Mesendoderm (in vitro differentiated cells): ENCODE results near the gene SETD3.

ENCODE experiments used
- DNase-seq: peaks from one replicate; pipeline ENCODE4 v3.0.0; 2013
- H2AK5ac ChIP-seq: 2 replicates; pipeline ENCODE4 v1.6.1; 2013; ENCODE audit warnings: low read length, inconsistent platforms
- H2BK120ac ChIP-seq: 2 replicates; pipeline ENCODE4 v1.6.1; 2013; ENCODE audit warnings: low read depth, mild to moderate bottlenecking, low read length, moderate library complexity, mixed read lengths
- H2BK15ac ChIP-seq: replicated peaks from 2 replicates; pipeline ENCODE4 v1.6.1; 2013; ENCODE audit warnings: low read depth, mild to moderate bottlenecking, moderate library complexity
- H2BK5ac ChIP-seq: 2 replicates; pipeline ENCODE4 v1.6.1; 2013; ENCODE audit warnings: low read length, inconsistent platforms
- H3K18ac ChIP-seq: 2 replicates; pipeline ENCODE4 v1.6.1; 2013; ENCODE audit warnings: mild to moderate bottlenecking, low read length, mixed read lengths
- H3K23ac ChIP-seq: one replicate; pipeline ENCODE4 v1.6.1; 2013; ENCODE audit warnings: low read length
- H3K27ac ChIP-seq: 2 replicates; pipeline ENCODE4 v1.5.1; 2013; ENCODE audit warnings: low read depth, mild to moderate bottlenecking, inconsistent platforms, low read length, moderate library complexity
- H3K27me3 ChIP-seq: 2 replicates; pipeline ENCODE4 v1.6.1; 2013; ENCODE audit warnings: low read length, control low read depth, mild to moderate bottlenecking, inconsistent platforms; ENCODE audit not compliant: insufficient read depth, poor library complexity
- H3K36me3 ChIP-seq: 2 replicates; pipeline ENCODE4 v1.6.1; 2013; ENCODE audit warnings: low read length, inconsistent platforms; ENCODE audit not compliant: control insufficient read depth, insufficient read depth
- H3K4ac ChIP-seq: one replicate; pipeline ENCODE4 v1.6.1; 2013; ENCODE audit warnings: low read depth, mild to moderate bottlenecking, low read length, moderate library complexity
- H3K4me1 ChIP-seq: 2 replicates; pipeline ENCODE4 v1.6.1; 2013; ENCODE audit warnings: low read depth, low read length, inconsistent platforms; ENCODE audit not compliant: control insufficient read depth
- H3K4me2 ChIP-seq: 2 replicates; pipeline ENCODE4 v1.6.1; 2013; ENCODE audit warnings: low read length
- H3K4me3 ChIP-seq: 2 replicates; pipeline ENCODE4 v1.5.1; 2013; ENCODE audit warnings: mild to moderate bottlenecking, low read length
- H3K56ac ChIP-seq: one replicate; pipeline ENCODE4 v1.6.1; 2013; ENCODE audit warnings: low read length
- H3K79me1 ChIP-seq: 2 replicates; pipeline ENCODE4 v1.6.1; 2013; ENCODE audit warnings: low read length, inconsistent platforms
- H3K79me2 ChIP-seq: 2 replicates; pipeline ENCODE4 v1.6.1; 2013; ENCODE audit warnings: mild to moderate bottlenecking, low read length; ENCODE audit not compliant: control insufficient read depth, insufficient read depth
- H3K9ac ChIP-seq: 2 replicates; pipeline ENCODE4 v1.6.1; 2013; ENCODE audit warnings: low read length, inconsistent platforms
- H4K5ac ChIP-seq: one replicate; pipeline ENCODE4 v1.6.1; 2013; ENCODE audit warnings: low read length
- H4K8ac ChIP-seq: one replicate; pipeline ENCODE4 v1.6.1; 2013; ENCODE audit warnings: low read depth, mild to moderate bottlenecking, control low read depth, low read length, moderate library complexity
- WGBS: extraction: QIAGEN DNeasy Blood & Tissue Kit; methylation state at CpG from one replicate; pipeline ENCODE4 v1.1.7; 2013; ENCODE audit warnings: low lambda C conversion rate, missing lambda C conversion rate; ENCODE audit not compliant: insufficient coverage; ENCODE audit errors: extremely low coverage; 5-methylcytosine and 5-hydroxymethylcytosine counted together

Gene SETD3

DNA sequence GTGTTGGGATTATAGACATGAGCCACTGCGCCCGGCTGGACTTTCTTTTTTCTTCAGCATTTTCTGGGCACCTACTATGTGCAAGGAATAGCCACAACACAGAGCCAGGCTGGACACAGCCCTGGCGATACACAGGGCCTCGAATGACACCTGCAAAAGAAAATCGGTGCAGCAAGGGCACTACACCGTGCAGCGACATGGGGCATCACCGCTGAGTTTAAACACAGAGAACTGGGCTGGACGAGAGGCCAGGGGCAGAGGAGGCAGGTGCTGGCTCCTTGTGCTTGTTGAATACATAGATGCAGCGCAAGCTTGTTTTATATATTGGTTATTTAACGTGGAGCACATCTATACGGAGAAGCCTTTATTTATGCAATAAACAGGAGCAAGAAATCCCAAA, 92.4 kb downstream of the SETD3 start:
- no CpG with 5 or more reads among the region's 12 CpGs for WGBS
- no peak overlapping the region for H2AK5ac ChIP-seq
- H3K18ac ChIP-seq, result no peak overlapping the region
- H3K27me3 ChIP-seq, result no peaks in the 10 kb centered on the region
- no peak overlapping the region for H3K27ac ChIP-seq
- no peak overlapping the region for H3K9ac ChIP-seq
- no peak overlapping the region for H2BK120ac ChIP-seq
- no peaks in the 10 kb centered on the region for H3K36me3 ChIP-seq
- no peak overlapping the region for H3K4me3 ChIP-seq
- H4K5ac ChIP-seq, result no peak overlapping the region
- no peak overlapping the region for H2BK5ac ChIP-seq
- H2BK15ac ChIP-seq, result no peak overlapping the region
- H3K56ac ChIP-seq, result no peak overlapping the region
- H4K8ac ChIP-seq, result no peak overlapping the region
- H3K4me2 ChIP-seq, result no peak overlapping the region
- H3K4me1 ChIP-seq, result no peaks in the 10 kb centered on the region
- H3K4ac ChIP-seq, result no peak overlapping the region
- H3K23ac ChIP-seq, result no peak overlapping the region
- DNase-seq, result no peak
- no peaks in the 10 kb centered on the region for H3K79me1 ChIP-seq
- H3K79me2 ChIP-seq, result no peaks in the 10 kb centered on the region

DNA sequence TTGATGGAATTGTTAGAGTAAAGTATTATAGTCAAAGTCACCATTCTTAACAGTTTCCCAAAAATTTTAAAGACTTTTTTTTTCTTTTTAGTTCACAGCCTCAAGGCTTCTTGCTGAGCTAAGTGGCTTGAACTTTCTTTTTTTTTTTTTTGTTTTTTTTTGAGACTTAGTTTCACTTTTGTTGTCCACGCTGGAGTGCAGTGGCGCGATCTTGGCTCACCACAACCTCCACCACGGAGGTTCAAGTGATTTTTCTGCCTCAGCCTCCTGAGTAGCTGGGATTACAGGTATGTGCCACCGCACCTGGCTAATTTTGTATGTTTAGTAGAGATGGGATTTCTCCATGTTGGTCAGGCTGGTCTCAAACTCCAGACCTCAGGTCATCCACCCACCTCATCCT, 92.8 kb downstream of the SETD3 start:
- H2BK15ac ChIP-seq, result no peak overlapping the region
- no peak overlapping the region for H3K23ac ChIP-seq
- no peaks in the 10 kb centered on the region for H3K27me3 ChIP-seq
- H3K4ac ChIP-seq, result no peak overlapping the region
- H4K5ac ChIP-seq, result no peak overlapping the region
- DNase-seq, result no peak
- no peak overlapping the region for H4K8ac ChIP-seq
- H2AK5ac ChIP-seq, result no peak overlapping the region
- no peak overlapping the region for H3K9ac ChIP-seq
- WGBS, result no CpG with 5 or more reads among the region's 5 CpGs
- no peak overlapping the region for H3K4me3 ChIP-seq
- H3K4me1 ChIP-seq, result no peaks in the 10 kb centered on the region
- no peaks in the 10 kb centered on the region for H3K79me1 ChIP-seq
- no peaks in the 10 kb centered on the region for H3K79me2 ChIP-seq
- H3K56ac ChIP-seq, result no peak overlapping the region
- H3K18ac ChIP-seq, result no peak overlapping the region
- no peak overlapping the region for H2BK120ac ChIP-seq
- no peak overlapping the region for H2BK5ac ChIP-seq
- no peak overlapping the region for H3K4me2 ChIP-seq
- no peak overlapping the region for H3K27ac ChIP-seq
- no peaks in the 10 kb centered on the region for H3K36me3 ChIP-seq

DNA sequence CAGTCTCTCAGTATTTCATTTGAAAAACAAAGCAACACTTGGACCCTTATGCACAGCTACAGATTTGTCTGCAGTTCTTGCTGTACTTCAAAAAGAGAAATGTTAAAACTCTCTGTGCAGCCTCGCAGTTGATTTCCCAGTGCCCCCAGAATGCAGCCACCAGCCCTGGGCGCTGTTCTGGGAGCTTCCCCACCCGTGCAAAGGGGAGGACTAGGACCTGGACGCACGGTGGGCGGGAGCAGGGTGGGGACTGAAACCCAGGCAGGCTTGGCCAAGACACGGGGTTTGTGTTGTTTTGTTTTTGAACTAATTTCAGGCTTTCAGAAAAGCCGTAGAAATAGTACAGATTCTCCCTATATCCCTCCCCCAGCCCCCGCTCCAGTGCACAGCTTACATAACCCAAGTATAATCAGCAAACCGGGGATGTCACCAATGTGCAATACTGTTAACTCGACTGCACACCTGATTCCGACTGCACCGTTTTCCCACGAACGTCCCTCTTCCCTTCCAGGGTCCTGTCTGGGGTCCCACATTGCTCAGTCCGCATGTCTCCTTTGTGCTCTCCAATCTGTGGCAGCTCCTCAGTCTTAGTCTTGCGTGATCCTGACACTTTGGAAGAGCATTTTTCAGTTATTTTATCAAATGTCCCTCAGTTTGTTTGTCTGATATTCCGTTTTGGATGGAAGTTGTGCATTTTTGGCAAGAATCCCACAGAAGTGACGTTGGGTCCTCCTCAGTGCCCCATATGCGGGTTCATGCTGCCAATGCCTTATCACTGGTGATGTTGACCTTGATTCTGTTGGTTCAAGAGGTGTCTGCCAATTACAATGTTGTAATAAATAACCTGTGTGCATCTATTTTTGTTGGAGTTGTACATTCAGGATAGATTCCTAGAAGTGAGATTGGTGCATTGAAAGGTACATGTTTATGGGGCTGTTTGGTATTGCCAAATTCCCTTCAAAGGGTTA, 95.9 kb downstream of the SETD3 start:
- no CpG with 5 or more reads among the region's 20 CpGs for WGBS

DNA sequence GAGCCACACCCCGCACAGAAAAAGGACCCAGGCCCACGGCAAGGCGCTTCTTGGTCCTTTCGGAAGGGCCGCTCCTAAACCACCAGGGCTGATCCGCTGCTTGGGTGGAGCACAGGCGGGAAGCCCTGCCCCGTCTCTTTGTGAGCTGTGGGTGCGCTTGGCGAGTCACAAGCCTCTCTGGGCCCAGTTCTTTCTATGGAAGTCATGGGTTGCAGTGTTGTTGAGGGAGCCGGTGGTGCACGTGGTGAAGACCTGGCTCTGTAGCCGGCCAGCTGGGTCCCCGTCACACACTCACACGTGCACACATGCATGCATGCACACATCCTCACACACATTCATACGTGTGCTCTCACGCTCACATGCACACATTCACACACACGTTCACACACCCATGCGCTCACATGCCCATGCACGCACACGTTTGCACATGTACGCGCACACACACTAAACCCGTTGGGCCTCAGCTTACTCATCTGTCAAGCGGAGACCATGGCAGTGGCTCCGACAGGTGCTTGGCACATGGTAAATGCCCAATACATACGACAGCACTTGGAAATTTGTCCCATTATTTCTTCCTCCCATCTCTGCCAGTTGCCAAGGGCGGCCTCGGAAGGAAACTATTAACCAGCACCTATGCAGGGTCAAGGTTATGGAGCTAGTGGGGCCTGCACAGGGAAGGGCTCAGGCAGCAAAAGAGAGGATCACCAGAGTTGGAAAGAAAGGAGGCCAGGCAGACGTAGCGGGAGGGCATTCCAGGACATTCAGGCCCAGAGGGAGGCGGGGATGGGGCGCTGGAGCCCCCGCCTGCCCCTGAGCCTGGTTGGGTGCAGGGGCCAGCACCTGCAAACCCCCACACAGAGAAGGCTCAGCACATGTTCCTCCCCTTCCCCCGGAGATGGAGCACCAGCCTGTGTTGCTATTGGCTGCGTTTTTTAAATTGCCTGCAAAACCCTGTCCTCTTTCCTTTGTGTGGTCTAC, 96.9 kb downstream of the SETD3 start:
- no peak for DNase-seq
- Histone ChIP-seq H3K4me3 (no peak overlapping the region), H3K27ac (no peak overlapping the region)

More for the DNA sequence above, 95.9 kb downstream of the SETD3 start:
- Histone ChIP-seq H2BK15ac (no peak overlapping the region), H2BK5ac (no peak overlapping the region), H3K27ac (no peak overlapping the region), H3K79me1 (no peaks in the 10 kb centered on the region), H3K18ac (no peak overlapping the region), H3K4me3 (no peak overlapping the region), H3K9ac (no peak overlapping the region), H3K4me2 (no peak overlapping the region), H3K27me3 (no peaks in the 10 kb centered on the region), H3K23ac (no peak overlapping the region), H2BK120ac (no peak overlapping the region), H3K36me3 (no peaks in the 10 kb centered on the region), H2AK5ac (no peak overlapping the region), H3K4ac (no peak overlapping the region), H4K5ac (no peak overlapping the region), H3K4me1 (no peaks in the 10 kb centered on the region), H3K79me2 (no peaks in the 10 kb centered on the region), H3K56ac (no peak overlapping the region), H4K8ac (no peak overlapping the region)
- DNase-seq, result no peak

GRCh38 chr14:99382781-99383471, 97.7 kb downstream of the SETD3 start:
- Histone ChIP-seq H3K79me1 (no peaks in the 10 kb centered on the region), H3K4me3 (no peak overlapping the region), H3K27me3 (no peaks in the 10 kb centered on the region), H2BK15ac (no peak overlapping the region), H2AK5ac (no peak overlapping the region), H2BK120ac (no peak overlapping the region), H2BK5ac (no peak overlapping the region), H4K8ac (no peak overlapping the region), H3K4me2 (no peak overlapping the region), H3K9ac (no peak overlapping the region), H3K4ac (no peak overlapping the region), H3K18ac (no peak overlapping the region), H3K79me2 (no peaks in the 10 kb centered on the region), H3K27ac (no peak overlapping the region), H3K56ac (no peak overlapping the region), H3K4me1 (no peaks in the 10 kb centered on the region), H4K5ac (no peak overlapping the region), H3K36me3 (no peaks in the 10 kb centered on the region), H3K23ac (no peak overlapping the region)
- DNase-seq, result no peak
- no CpG with 5 or more reads among the region's 18 CpGs for WGBS

More for the DNA sequence above, 96.9 kb downstream of the SETD3 start:
- no peak overlapping the region for H4K8ac ChIP-seq
- H4K5ac ChIP-seq, result no peak overlapping the region
- no peaks in the 10 kb centered on the region for H3K36me3 ChIP-seq
- H3K56ac ChIP-seq, result no peak overlapping the region
- no CpG with 5 or more reads among the region's 36 CpGs for WGBS
- no peak overlapping the region for H2AK5ac ChIP-seq
- no peak overlapping the region for H3K4me2 ChIP-seq
- no peaks in the 10 kb centered on the region for H3K79me2 ChIP-seq
- H3K27me3 ChIP-seq, result no peaks in the 10 kb centered on the region
- no peak overlapping the region for H2BK5ac ChIP-seq
- no peak overlapping the region for H3K9ac ChIP-seq
- no peak overlapping the region for H3K4ac ChIP-seq
- H2BK15ac ChIP-seq, result no peak overlapping the region
- no peak overlapping the region for H2BK120ac ChIP-seq
- no peaks in the 10 kb centered on the region for H3K4me1 ChIP-seq
- H3K18ac ChIP-seq, result no peak overlapping the region
- H3K79me1 ChIP-seq, result no peaks in the 10 kb centered on the region
- no peak overlapping the region for H3K23ac ChIP-seq
